HG03159 (cell line): ENCODE results near the gene ELOVL1.
"Not testable (repeated sequence)": the region's sequence is repeated elsewhere in the genome, so short reads cannot be mapped to it uniquely, and the experiment has no call there.

Experiments used
- ATAC-seq: cut with Tn5 transposase; IDR thresholded peaks from one replicate; pipeline ENCODE4 v1.9.1; 2021; ENCODE audit warnings: mild to moderate bottlenecking, moderate library complexity; ENCODE audit not compliant: unreplicated experiment

ELOVL1 gene

DNA sequence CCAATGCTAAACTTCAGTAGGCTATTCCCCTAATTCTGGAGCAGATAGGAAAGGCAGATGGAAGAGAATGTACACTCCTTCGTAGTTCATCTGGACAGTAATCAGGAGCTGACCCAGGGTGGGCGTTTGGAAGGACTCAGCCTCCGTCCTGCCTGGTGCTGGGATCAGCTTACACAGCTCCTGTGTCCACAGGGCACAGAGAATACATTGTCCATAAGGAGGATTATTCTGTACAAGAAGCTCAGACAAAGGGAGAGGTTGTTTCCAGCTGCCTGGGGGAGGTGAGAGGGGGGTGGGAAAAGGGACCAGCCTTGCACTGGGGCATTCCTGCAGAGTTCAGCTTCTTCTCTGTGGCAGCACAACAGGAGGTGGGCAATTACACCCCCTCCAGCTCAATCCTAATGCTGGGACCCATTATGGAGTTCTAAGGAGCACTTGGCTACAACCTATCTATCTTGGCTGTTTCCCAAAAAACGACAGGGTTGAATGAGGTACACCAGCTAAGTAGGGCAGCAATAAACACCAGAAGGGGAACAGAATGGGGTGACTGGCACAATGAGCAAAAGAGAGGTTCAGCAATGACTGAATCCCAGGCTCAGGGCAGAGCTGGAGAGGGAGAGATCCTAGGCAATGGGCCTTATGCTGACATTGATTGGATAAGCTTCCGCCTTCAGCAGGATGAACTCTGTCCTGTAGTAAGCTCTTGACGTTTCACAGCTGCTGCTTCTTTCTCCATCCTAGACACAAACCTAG lies 14.4 kb upstream of the ELOVL1 start:
- ATAC-seq: no peak

DNA sequence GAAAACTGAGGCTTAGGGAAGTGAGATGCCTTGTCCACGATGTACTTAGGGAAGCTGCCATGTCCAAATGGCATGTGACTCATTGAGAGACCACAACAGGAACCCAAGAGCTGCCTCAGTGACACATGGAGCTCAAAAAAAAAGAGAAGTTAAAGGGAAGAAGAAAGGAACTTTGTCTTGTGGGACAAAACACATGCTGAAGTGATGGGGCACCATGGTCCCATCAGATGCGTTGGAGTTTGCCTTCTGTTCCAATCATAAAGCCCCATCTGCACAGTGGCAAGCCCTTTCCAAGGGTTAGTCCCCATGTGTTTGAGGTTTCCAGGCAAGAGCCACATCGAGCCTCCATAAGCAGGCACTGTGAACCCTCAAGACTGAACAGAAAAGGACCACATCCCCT lies 13.8 kb upstream of the ELOVL1 start:
- no peak for ATAC-seq

- ATAC-seq: no peak
Measured at GRCh38 chr1:43379476-43379875, 11.7 kb upstream of the ELOVL1 start.

DNA sequence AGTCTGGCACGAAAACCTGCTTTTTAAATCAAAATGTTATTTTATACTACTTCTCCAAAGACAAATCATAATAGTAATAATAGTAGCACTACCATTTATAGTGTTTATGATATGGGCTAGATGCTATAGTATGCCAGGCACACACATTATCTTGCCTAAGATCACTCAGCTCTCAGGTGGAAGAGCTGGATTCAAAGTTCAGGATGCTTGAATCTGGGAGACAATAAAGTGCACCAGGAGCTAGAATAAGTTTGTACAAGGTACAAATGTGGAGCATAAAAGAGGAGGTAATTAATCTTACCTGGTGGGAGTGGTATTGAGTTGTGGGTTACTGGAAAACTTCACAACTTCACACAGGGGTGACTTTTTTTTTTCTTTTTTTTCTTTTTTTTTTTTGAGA lies 10.0 kb upstream of the ELOVL1 start:
- ATAC-seq: no peak

DNA sequence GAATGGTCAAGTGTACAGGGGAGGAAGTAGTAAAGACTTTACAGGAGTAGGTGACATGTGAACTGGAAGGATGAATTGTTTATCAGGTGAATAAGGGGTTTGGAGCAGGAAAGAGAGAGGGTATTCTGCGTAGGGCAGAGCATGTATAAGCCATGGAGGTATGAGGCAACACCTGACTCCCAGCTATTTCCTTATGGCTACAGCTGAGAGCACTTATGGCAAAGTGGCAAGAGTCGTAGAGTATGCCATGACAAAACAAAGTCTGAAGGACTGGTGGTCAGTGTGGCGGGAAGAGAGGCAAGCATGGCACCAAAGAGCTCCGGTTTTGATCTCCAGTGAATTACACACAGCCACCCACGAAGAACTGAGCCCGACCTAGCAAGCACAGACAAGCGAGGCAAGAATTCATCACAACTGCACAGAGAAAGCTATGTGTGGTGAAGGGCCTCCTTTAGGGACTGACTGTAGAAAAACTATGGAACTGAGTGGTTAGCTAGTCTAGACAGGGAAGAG lies 9.0 kb upstream of the ELOVL1 start:
- no peak for ATAC-seq

GRCh38 chr1:43373066-43373940 lies 5.5 kb upstream of the ELOVL1 start:
- ATAC-seq: no peak

DNA sequence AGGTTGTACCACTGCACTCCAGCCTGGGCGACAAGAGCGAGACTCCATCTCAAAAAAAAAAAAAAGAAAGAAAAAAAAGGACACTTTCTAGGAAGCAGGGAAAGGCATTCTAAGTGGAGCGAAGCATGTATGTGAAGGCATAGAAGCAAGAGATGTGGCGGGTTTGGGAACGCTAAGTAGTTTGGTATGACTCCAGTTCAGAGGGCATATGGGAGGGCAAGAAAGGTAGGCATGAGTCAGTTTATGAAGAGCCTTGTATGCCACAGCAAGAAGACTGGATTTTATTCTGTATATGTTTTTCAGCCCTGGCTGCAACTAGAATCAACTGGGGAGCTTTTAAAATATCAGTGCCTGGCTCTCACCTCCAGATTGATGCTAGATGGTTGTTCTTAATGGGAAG lies 4.4 kb upstream of the ELOVL1 start:
- no peak for ATAC-seq

GRCh38 chr1:43370564-43370963 lies 2.8 kb upstream of the ELOVL1 start:
- ATAC-seq: no peak

GRCh38 chr1:43369779-43370178 lies 2.0 kb upstream of the ELOVL1 start:
- not testable (repeated sequence) for ATAC-seq

- no peak for ATAC-seq
Measured at GRCh38 chr1:43368646-43369020, 822 bp upstream of the ELOVL1 start.

- ATAC-seq: peak; percentile 31
Measured at GRCh38 chr1:43367026-43367903, 546 bp downstream of the ELOVL1 start.

DNA sequence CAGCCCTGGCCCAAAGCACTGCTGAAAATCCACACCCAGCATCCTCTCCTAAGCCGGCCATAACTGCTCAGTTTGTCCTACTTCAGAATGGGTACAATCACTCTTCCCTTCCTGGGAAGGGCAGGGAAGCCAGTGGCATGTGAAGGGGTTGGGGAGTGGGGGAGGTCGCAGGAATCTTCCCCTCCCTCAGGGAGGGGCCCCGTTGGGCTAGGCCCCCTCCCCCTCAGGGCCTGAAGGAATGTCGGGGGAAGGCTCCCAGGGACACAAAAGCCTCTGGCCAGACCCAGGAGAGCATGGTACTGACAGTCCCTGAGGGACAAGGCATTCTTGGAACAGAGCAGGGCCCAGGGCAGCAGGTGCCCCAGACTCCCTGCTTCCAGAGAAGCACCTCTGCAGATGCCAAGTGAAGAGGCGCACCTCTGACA lies 1.2 kb downstream of the ELOVL1 start:
- ATAC-seq: no peak

DNA sequence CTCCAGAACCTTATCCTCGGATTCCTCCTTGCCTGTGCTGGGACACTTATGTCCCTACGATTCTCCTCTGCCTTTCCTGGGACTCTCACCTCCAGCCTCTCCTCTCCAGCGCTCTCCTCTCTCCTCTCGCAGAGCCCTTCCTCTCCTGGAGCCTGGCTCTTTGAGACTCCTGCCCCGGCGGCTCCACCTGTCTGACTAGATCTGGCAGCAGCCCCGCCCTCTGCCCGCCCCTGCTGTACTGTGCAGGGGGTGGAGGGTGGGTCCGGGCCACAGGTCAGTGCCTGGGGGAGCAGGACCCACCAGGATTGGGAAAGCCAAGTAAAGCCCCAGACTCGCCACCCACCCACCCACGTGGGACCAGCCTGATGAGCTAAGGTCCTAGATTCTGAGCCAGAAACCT lies 1.6 kb downstream of the ELOVL1 start:
- no peak for ATAC-seq

DNA sequence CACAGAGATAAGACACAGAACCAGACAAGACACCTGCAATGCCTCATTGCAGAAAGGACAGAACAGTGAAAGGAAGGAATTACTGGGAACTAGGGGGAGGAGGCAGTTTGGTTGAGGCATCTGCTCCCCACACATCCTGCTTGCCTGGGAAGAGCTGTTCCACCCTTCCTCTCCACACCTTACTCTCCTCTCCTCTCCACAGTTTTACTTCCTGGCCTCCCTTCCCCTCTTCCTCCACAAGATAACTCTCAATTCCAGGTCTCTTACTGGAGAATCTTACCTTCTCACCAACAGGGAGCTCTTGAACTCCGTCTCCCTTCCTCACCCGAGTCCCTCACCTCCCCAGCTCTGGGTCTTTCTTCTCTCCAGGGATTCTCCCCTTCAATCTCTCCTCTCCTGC lies 2.1 kb downstream of the ELOVL1 start:
- no peak for ATAC-seq

- ATAC-seq: no peak
Measured at GRCh38 chr1:43363935-43364525, 3.8 kb downstream of the ELOVL1 start.

GRCh38 chr1:43363283-43363934 lies 4.4 kb downstream of the ELOVL1 start:
- ATAC-seq: no peak

GRCh38 chr1:43360616-43361015 lies 7.2 kb downstream of the ELOVL1 start:
- no peak for ATAC-seq

DNA sequence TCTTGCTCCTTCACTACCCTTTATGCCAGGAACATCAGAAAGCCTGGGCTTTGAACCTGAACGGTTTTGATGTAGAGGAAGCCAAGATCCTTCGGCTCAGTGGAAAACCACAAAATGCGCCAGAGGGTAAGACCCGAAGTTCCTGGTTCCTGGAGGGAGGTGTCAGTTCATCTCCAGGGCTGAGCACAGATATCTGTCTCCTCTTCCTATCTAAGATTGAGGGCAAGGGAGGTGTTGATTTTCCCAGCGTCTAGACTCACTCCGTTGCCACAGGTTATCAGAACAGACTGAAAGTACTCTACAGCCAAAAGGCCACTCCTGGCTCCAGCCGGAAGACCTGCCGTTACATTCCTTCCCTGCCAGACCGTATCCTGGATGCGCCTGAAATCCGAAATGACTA lies 8.1 kb downstream of the ELOVL1 start:
- no peak for ATAC-seq

DNA sequence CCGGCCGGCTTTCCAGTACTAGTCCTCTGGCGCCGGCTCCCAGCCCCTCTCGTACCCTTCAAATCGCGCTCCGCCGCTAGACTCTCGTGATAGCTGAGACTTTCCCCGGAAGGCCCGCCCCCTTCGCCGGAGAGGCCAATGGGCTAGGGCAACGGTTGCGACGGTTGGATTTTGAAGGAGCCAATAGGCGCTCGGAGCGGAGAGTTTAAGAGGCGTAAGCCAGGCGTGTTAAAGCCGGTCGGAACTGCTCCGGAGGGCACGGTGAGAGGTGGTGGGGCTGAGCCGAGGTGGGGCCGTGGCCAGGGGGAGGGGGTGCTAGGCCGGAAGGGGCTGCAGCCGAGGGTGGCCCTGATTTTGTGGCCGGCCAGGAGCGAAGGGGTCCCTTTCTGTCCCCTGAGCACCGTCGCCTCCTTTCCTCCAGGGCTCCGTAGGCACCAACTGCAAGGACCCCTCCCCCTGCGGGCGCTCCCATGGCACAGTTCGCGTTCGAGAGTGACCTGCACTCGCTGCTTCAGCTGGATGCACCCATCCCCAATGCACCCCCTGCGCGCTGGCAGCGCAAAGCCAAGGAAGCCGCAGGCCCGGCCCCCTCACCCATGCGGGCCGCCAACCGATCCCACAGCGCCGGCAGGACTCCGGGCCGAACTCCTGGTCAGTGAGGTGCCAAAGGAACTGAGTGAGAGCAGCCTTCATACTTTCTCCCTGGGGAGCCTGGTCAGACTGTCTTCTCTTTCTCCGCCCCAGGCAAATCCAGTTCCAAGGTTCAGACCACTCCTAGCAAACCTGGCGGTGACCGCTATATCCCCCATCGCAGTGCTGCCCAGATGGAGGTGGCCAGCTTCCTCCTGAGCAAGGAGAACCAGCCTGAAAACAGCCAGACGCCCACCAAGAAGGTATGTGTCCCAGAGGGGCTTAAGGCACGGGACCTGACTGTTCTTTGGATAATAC lies 8.8 kb downstream of the ELOVL1 start, which contains the start of gene CDC20:
CDC20 (plus strand) TSS at position 236 of the 948 bp plus-strand sequence; CDS start at position 471, 235 bp downstream.
- ATAC-seq: peak; percentile 94
